PC-9 (cell line): ENCODE results near the gene CGB5. TPM values are rescaled to one million over a fixed set of nuclear protein-coding genes. Genes with fewer than 3 reads are reported as not detected.

ENCODE experiments used
- BruUV-seq: library from RNA; stranded (reverse); fragments of 400-500 nt; replicated peaks from 2 replicates; lab custom pipeline; 2021; lab: Mats Ljungman, UMichigan
- CTCF ChIA-PET: fragments of 300-600 bp; sonication (Branson Sonifier 250); formaldehyde crosslinking; loops from one replicate; lab custom pipeline; 2022; ENCODE audit warnings: antibody characterized with exemption; lab: Charles Lee
- POLR2A ChIA-PET: fragments of 300-600 bp; sonication (Branson Sonifier 250); formaldehyde crosslinking; loops from one replicate; lab custom pipeline; 2022; ENCODE audit warnings: antibody characterized with exemption; ENCODE audit not compliant: unreplicated experiment; lab: Charles Lee
- DNase-seq, 2 experiments: peaks; one replicate each; pipeline versions ENCODE4 v3.0.0 to v3.0.0-alpha.2; 2015 to 2022; ENCODE audit warnings: mixed read lengths in 1 of 2
- H2AFZ ChIP-seq: fragments of 200-600 bp; sonication (generic); 2 replicates; pipeline ENCODE4 v1.8.1; 2017; ENCODE audit warnings: antibody characterized with exemption
- H3F3A ChIP-seq: fragments of 200-600 bp; sonication (generic); 2 replicates; pipeline ENCODE4 v1.8.1; 2017; ENCODE audit warnings: antibody characterized with exemption, mild to moderate bottlenecking, low read depth; ENCODE audit not compliant: insufficient read depth
- H3K27ac ChIP-seq: fragments of 200-600 bp; sonication (generic); 2 replicates; pipeline ENCODE4 v1.6.1; 2016; ENCODE audit warnings: mixed run types
- H3K27me3 ChIP-seq: fragments of 200-600 bp; sonication (generic); 2 replicates; pipeline ENCODE4 v1.6.1; 2016; ENCODE audit warnings: low read depth, mixed run types; ENCODE audit not compliant: insufficient read depth
- H3K36me3 ChIP-seq: fragments of 200-600 bp; sonication (generic); 2 replicates; pipeline ENCODE4 v1.6.1; 2016; ENCODE audit warnings: low read depth, mixed run types
- H3K4me1 ChIP-seq: fragments of 200-600 bp; sonication (generic); replicated peaks from 2 replicates; pipeline ENCODE4 v1.6.1; 2016; ENCODE audit warnings: mixed run types; ENCODE audit not compliant: insufficient read depth
- H3K4me2 ChIP-seq: fragments of 200-600 bp; sonication (generic); 2 replicates; pipeline ENCODE4 v1.6.1; 2017; ENCODE audit warnings: mixed run types
- H3K4me3 ChIP-seq: fragments of 200-600 bp; sonication (generic); 2 replicates; pipeline ENCODE4 v1.6.1; 2016; ENCODE audit warnings: mixed run types
- H3K79me2 ChIP-seq: fragments of 200-600 bp; sonication (generic); 2 replicates; pipeline ENCODE4 v1.6.1; 2017; ENCODE audit warnings: low read depth, mixed run types
- H3K9me2 ChIP-seq: fragments of 200-600 bp; sonication (generic); 2 replicates; pipeline ENCODE4 v1.8.1; 2017; ENCODE audit warnings: mild to moderate bottlenecking; ENCODE audit not compliant: insufficient read depth
- H3K9me3 ChIP-seq: fragments of 200-600 bp; sonication (generic); 2 replicates; pipeline ENCODE4 v1.8.1; 2016; ENCODE audit warnings: low read depth; ENCODE audit not compliant: insufficient read depth
- H4K20me1 ChIP-seq: fragments of 200-600 bp; sonication (generic); 2 replicates; pipeline ENCODE4 v1.8.1; 2017; ENCODE audit not compliant: insufficient read depth
- EZH2 ChIP-seq: fragments of 200-600 bp; sonication (generic); IDR thresholded peaks from 2 replicates; pipeline ENCODE4 v1.8.0; 2017; ENCODE audit warnings: antibody characterized with exemption, low read depth
- intact Hi-C: fragments of 100-400 bp; cut with micrococcal nuclease; formaldehyde crosslinking; loops from one replicate; pipeline ENCODE4 v1.10.0; 2022; ENCODE audit not compliant: unreplicated experiment
- total RNA-seq: library from RNA; stranded (reverse); gene quantifications from 2 replicates; pipeline ENCODE4 v1.2.3, GENCODE V29; 2021
- TF ChIP-seq, protein P1 (sequence below): fragments of 200-600 bp; sonication (generic); conservative IDR thresholded peaks from 2 replicates; pipeline ENCODE4 v1.6.1; 2017; ENCODE audit warnings: mixed run types, antibody characterized with exemption, mild to moderate bottlenecking, moderate library complexity

CGB5 gene
- total RNA-seq, 1 experiment from 2014 or later, result 1.9 TPM

GRCh38 chr19:49011194-49011593 lies 32.5 kb upstream of the CGB5 start:
- Histone ChIP-seq H3K27me3 (no peaks in the 10 kb centered on the region), H3K36me3 (peaks cover 25% of the 10 kb centered on the region), H2AFZ (no peak overlapping the region), H3K9me2 (no peaks in the 10 kb centered on the region), H3K4me2 (no peak overlapping the region), H3K4me1 (no peaks in the 10 kb centered on the region), H3K4me3 (no peak overlapping the region), H4K20me1 (peaks cover 8% of the 10 kb centered on the region; the same call in 1 of the 2 replicates), H3K27ac (no peak overlapping the region), H3K9me3 (no peaks in the 10 kb centered on the region), H3K79me2 (no peaks in the 10 kb centered on the region), H3F3A (peaks cover 29% of the 10 kb centered on the region)
- CTCF ChIA-PET, result no interaction called here
- POLR2A ChIA-PET, result no interaction called here
- no peak for DNase-seq
- no peak for TF ChIP-seq EZH2
- TF ChIP-seq, protein P1, sequence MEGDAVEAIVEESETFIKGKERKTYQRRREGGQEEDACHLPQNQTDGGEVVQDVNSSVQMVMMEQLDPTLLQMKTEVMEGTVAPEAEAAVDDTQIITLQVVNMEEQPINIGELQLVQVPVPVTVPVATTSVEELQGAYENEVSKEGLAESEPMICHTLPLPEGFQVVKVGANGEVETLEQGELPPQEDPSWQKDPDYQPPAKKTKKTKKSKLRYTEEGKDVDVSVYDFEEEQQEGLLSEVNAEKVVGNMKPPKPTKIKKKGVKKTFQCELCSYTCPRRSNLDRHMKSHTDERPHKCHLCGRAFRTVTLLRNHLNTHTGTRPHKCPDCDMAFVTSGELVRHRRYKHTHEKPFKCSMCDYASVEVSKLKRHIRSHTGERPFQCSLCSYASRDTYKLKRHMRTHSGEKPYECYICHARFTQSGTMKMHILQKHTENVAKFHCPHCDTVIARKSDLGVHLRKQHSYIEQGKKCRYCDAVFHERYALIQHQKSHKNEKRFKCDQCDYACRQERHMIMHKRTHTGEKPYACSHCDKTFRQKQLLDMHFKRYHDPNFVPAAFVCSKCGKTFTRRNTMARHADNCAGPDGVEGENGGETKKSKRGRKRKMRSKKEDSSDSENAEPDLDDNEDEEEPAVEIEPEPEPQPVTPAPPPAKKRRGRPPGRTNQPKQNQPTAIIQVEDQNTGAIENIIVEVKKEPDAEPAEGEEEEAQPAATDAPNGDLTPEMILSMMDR, result no peak
- no TSS peak for BruUV-seq
- intact Hi-C loops, result no loop called here

- no TSS peak for BruUV-seq
- Histone ChIP-seq H4K20me1 (peaks cover 8% of the 10 kb centered on the region; the same call in 1 of the 2 replicates), H3K36me3 (peaks cover 7% of the 10 kb centered on the region; the same call in 1 of the 2 replicates), H3K4me2 (no peak overlapping the region), H3F3A (peaks cover 20% of the 10 kb centered on the region), H3K4me3 (no peak overlapping the region), H3K9me2 (no peaks in the 10 kb centered on the region), H3K4me1 (peaks cover 9% of the 10 kb centered on the region; the same call in 1 of the 2 replicates), H3K9me3 (no peaks in the 10 kb centered on the region), H2AFZ (no peak overlapping the region), H3K79me2 (no peaks in the 10 kb centered on the region), H3K27me3 (no peaks in the 10 kb centered on the region), H3K27ac (no peak overlapping the region)
- DNase-seq, result no peak
- ChIA-PET CTCF (no interaction called here), POLR2A (interaction anchor here (0.6 kb wide), 1 partner anchor 10 kb away, joined by 3 read pairs; no protein-coding TSS in a partner anchor)
- intact Hi-C loops, result no loop called here
- no peak for TF ChIP-seq EZH2
- TF ChIP-seq, protein P1, result no peak
These were observed 29.4 kb upstream of the CGB5 start for GRCh38 chr19:49014123-49014869.

DNA sequence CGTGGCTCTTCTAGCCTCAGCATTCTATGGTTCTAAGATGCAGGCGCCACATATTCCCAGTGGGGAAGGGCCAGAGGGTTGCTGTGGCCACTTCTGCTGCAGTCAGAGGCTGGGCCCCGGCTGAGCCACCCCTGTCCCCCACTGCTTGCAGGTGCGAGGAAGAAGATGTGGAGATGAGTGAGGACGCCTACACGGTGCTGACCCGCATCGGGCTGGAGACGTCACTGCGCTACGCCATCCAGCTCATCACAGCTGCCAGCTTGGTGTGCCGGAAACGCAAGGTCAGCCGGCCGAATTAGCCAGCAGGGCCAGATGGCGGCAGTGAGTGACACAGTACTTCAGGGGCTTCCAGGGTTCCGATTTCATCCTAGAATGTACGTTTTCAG lies 28.8 kb upstream of the CGB5 start:
- Histone ChIP-seq H3K79me2 (no peaks in the 10 kb centered on the region), H3F3A (peaks cover 20% of the 10 kb centered on the region), H3K4me2 (no peak overlapping the region), H2AFZ (no peak overlapping the region), H3K9me2 (no peaks in the 10 kb centered on the region), H3K36me3 (peaks cover 7% of the 10 kb centered on the region; the same call in 1 of the 2 replicates), H3K4me1 (peaks cover 9% of the 10 kb centered on the region; the same call in 1 of the 2 replicates), H3K27ac (no peak overlapping the region), H3K27me3 (no peaks in the 10 kb centered on the region), H3K4me3 (no peak overlapping the region), H3K9me3 (no peaks in the 10 kb centered on the region), H4K20me1 (peaks cover 4% of the 10 kb centered on the region; the same call in 1 of the 2 replicates)
- ChIA-PET POLR2A (no interaction called here), CTCF (no interaction called here)
- DNase-seq, result no peak
- intact Hi-C loops, result loop anchor here (5.0 kb wide), 1 partner anchor 42 kb away; the partner anchor contains the start of gene CGB7
- BruUV-seq, result no TSS peak
- no peak for TF ChIP-seq EZH2
- TF ChIP-seq, protein P1, result no peak
